Left hindlimb (tissue), 1 donor: Measurements from ENCODE around the gene CABLES2.
"Not testable (repeated sequence)": the region's sequence is repeated elsewhere in the genome, so short reads cannot be mapped to it uniquely, and the experiment has no call there.

Source experiments
- DNase-seq: peaks from one replicate; pipeline ENCODE4 v3.0.0-alpha.2; 2018

CABLES2 gene

GRCh38 chr20:62433658-62434497 is 26.8 kb upstream of the CABLES2 start:
- no peak for DNase-seq

GRCh38 chr20:62430866-62431447 is 23.9 kb upstream of the CABLES2 start:
- no peak for DNase-seq

GRCh38 chr20:62430311-62430853 is 23.3 kb upstream of the CABLES2 start:
- DNase-seq, result no peak

GRCh38 chr20:62429455-62430310 is 22.6 kb upstream of the CABLES2 start:
- DNase-seq, result no peak

GRCh38 chr20:62428396-62429295 is 21.6 kb upstream of the CABLES2 start:
- no peak for DNase-seq

GRCh38 chr20:62428002-62428372 is 20.9 kb upstream of the CABLES2 start:
- DNase-seq, result no peak

GRCh38 chr20:62427172-62428001 is 20.3 kb upstream of the CABLES2 start, which contains the start of gene RBBP8NL:
RBBP8NL (minus strand) TSS chr20:62427539; CDS start chr20:62419647, 7,892 bp downstream.
- DNase-seq, result no peak

- DNase-seq, result no peak
These were observed 19.6 kb upstream of the CABLES2 start for GRCh38 chr20:62426699-62427131.

- not testable (repeated sequence) for DNase-seq
These were observed 18.9 kb upstream of the CABLES2 start for GRCh38 chr20:62426059-62426348.

GRCh38 chr20:62425281-62426058 is 18.4 kb upstream of the CABLES2 start:
- no peak for DNase-seq

GRCh38 chr20:62424249-62425107 is 17.4 kb upstream of the CABLES2 start:
- no peak for DNase-seq

GRCh38 chr20:62423326-62423706 is 16.2 kb upstream of the CABLES2 start:
- DNase-seq, result no peak

GRCh38 chr20:62422636-62423325 is 15.7 kb upstream of the CABLES2 start:
- DNase-seq, result no peak

GRCh38 chr20:62421716-62421990 is 14.6 kb upstream of the CABLES2 start:
- no peak for DNase-seq

GRCh38 chr20:62420846-62421715 is 14.0 kb upstream of the CABLES2 start:
- no peak for DNase-seq

- DNase-seq, result no peak
These were observed 12.7 kb upstream of the CABLES2 start for GRCh38 chr20:62419759-62420158.

GRCh38 chr20:62418709-62419487 is 11.8 kb upstream of the CABLES2 start:
- no peak for DNase-seq
